ENCODE data around the gene TC2N.

GRCh38 chr14:91831337-91831736, 36.0 kb downstream of the TC2N start:
- TF ChIP-seq, protein P1, sequence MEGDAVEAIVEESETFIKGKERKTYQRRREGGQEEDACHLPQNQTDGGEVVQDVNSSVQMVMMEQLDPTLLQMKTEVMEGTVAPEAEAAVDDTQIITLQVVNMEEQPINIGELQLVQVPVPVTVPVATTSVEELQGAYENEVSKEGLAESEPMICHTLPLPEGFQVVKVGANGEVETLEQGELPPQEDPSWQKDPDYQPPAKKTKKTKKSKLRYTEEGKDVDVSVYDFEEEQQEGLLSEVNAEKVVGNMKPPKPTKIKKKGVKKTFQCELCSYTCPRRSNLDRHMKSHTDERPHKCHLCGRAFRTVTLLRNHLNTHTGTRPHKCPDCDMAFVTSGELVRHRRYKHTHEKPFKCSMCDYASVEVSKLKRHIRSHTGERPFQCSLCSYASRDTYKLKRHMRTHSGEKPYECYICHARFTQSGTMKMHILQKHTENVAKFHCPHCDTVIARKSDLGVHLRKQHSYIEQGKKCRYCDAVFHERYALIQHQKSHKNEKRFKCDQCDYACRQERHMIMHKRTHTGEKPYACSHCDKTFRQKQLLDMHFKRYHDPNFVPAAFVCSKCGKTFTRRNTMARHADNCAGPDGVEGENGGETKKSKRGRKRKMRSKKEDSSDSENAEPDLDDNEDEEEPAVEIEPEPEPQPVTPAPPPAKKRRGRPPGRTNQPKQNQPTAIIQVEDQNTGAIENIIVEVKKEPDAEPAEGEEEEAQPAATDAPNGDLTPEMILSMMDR (IDR thresholded peaks at IDR 0.05) = no peak
- no peak for TF ChIP-seq POLR2A (IDR thresholded peaks at IDR 0.05)

All from adrenal gland (tissue), 5 donors.